H9 (cell line): ENCODE results near the gene GMNC. TPM values are rescaled to one million over a fixed set of nuclear protein-coding genes. Genes with fewer than 3 reads are reported as not detected.

ENCODE experiments used
- DNase-seq: peaks from one replicate; pipeline ENCODE4 v3.0.0-alpha.2; 2017
- H2AFZ ChIP-seq: one replicate; pipeline ENCODE4 v1.6.1; 2013; ENCODE audit warnings: mild to moderate bottlenecking, low read length, control low read depth, moderate library complexity
- H2AK5ac ChIP-seq: 2 replicates; pipeline ENCODE4 v1.6.1; 2013; ENCODE audit warnings: low read length, control low read depth, mixed read lengths; ENCODE audit not compliant: insufficient read length
- H2BK120ac ChIP-seq: one replicate; pipeline ENCODE4 v1.6.1; 2013; ENCODE audit warnings: low read depth, mild to moderate bottlenecking, low read length, control low read depth, inconsistent platforms; ENCODE audit not compliant: poor library complexity, severe bottlenecking
- H2BK12ac ChIP-seq: 2 replicates; pipeline ENCODE4 v1.6.1; 2013; ENCODE audit warnings: low read length, control low read depth, mixed read lengths, low read depth; ENCODE audit not compliant: insufficient read length
- H2BK15ac ChIP-seq: 2 replicates; pipeline ENCODE4 v1.6.1; 2013; ENCODE audit warnings: low read depth, low read length, control low read depth
- H2BK20ac ChIP-seq: one replicate; pipeline ENCODE4 v1.6.1; 2013; ENCODE audit warnings: low read depth, mild to moderate bottlenecking, low read length, control low read depth, inconsistent platforms; ENCODE audit not compliant: poor library complexity, severe bottlenecking
- H2BK5ac ChIP-seq: 2 replicates; pipeline ENCODE4 v1.6.1; 2013; ENCODE audit warnings: low read length, control low read depth, mixed read lengths; ENCODE audit not compliant: insufficient read length
- H3K14ac ChIP-seq: 2 replicates; pipeline ENCODE4 v1.6.1; 2013; ENCODE audit warnings: low read length, control low read depth; ENCODE audit not compliant: insufficient read depth
- H3K18ac ChIP-seq: 2 replicates; pipeline ENCODE4 v1.6.1; 2013; ENCODE audit warnings: low read depth, mild to moderate bottlenecking, mixed read lengths, low read length, control low read depth; ENCODE audit not compliant: insufficient read length
- H3K23ac ChIP-seq: 2 replicates; pipeline ENCODE4 v1.6.1; 2013; ENCODE audit warnings: low read length, control low read depth, mixed read lengths, low read depth; ENCODE audit not compliant: insufficient read length
- H3K23me2 ChIP-seq: 2 replicates; pipeline ENCODE4 v1.6.1; 2013; ENCODE audit warnings: low read depth, mild to moderate bottlenecking, mixed read lengths, low read length, control low read depth; ENCODE audit not compliant: insufficient read length, poor library complexity, severe bottlenecking
- H3K27ac ChIP-seq: 2 replicates; pipeline ENCODE4 v1.5.1; 2013; ENCODE audit warnings: low read length, control low read depth, mixed read lengths, low read depth; ENCODE audit not compliant: insufficient read length
- H3K27me3 ChIP-seq: 2 replicates; pipeline ENCODE4 v1.6.1; 2013; ENCODE audit warnings: low read length, control low read depth, inconsistent platforms; ENCODE audit not compliant: insufficient read depth
- H3K4ac ChIP-seq: 2 replicates; pipeline ENCODE4 v1.6.1; 2013; ENCODE audit warnings: low read depth, mild to moderate bottlenecking, control low read depth, inconsistent platforms, low read length, moderate library complexity
- H3K4me1 ChIP-seq: 2 replicates; pipeline ENCODE4 v1.6.1; 2013; ENCODE audit warnings: low read length, control low read depth, inconsistent platforms; ENCODE audit not compliant: insufficient read depth
- H3K4me2 ChIP-seq: 2 replicates; pipeline ENCODE4 v1.6.1; 2013; ENCODE audit warnings: low read length, control low read depth, mixed read lengths; ENCODE audit not compliant: insufficient read length, insufficient read depth
- H3K56ac ChIP-seq: 2 replicates; pipeline ENCODE4 v1.6.1; 2013; ENCODE audit warnings: low read depth, mild to moderate bottlenecking, mixed read lengths, low read length, control low read depth; ENCODE audit not compliant: insufficient read length
- H3K79me1 ChIP-seq: 2 replicates; pipeline ENCODE4 v1.6.1; 2013; ENCODE audit warnings: low read depth, mild to moderate bottlenecking, moderate library complexity, low read length, control low read depth, inconsistent platforms; ENCODE audit not compliant: insufficient read depth, poor library complexity, severe bottlenecking
- H3K79me2 ChIP-seq: 2 replicates; pipeline ENCODE4 v1.6.1; 2013; ENCODE audit warnings: low read length, control low read depth, inconsistent platforms; ENCODE audit not compliant: insufficient read depth
- H3K9ac ChIP-seq: 2 replicates; pipeline ENCODE4 v1.6.1; 2013; ENCODE audit warnings: low read length, control low read depth, mixed read lengths; ENCODE audit not compliant: insufficient read length; ENCODE audit errors: extremely low read depth
- H3K9me3 ChIP-seq: one replicate; pipeline ENCODE4 v1.6.1; 2013; ENCODE audit warnings: low read depth, low read length, inconsistent platforms; ENCODE audit not compliant: control insufficient read depth
- H3T11ph ChIP-seq: one replicate; pipeline ENCODE4 v1.6.1; 2013; ENCODE audit warnings: mild to moderate bottlenecking, low read length, control low read depth, inconsistent platforms
- H4K20me1 ChIP-seq: one replicate; pipeline ENCODE4 v1.6.1; 2013; ENCODE audit not compliant: control insufficient read depth, insufficient read length, insufficient read depth
- H4K5ac ChIP-seq: 2 replicates; pipeline ENCODE4 v1.6.1; 2013; ENCODE audit warnings: low read depth, mild to moderate bottlenecking, mixed read lengths, low read length, control low read depth; ENCODE audit not compliant: insufficient read length
- H4K8ac ChIP-seq: replicated peaks from 2 replicates; pipeline ENCODE4 v1.6.1; 2013; ENCODE audit warnings: low read length, control low read depth, mixed read lengths, low read depth; ENCODE audit not compliant: insufficient read length
- H4K91ac ChIP-seq: 2 replicates; pipeline ENCODE4 v1.6.1; 2013; ENCODE audit warnings: low read depth, mild to moderate bottlenecking, moderate library complexity, mixed read lengths, low read length, control low read depth; ENCODE audit not compliant: insufficient read length
- H3K27ac Mint-ChIP-seq, 3 experiments: 2 replicates in 2 of 3; 3 replicates in 1 of 3; pipeline ENCODE4 v1.8.0; 2020 to 2021; ENCODE audit warnings: mixed read lengths in 3 of 3, mild to moderate bottlenecking in 1 of 3, moderate library complexity in 1 of 3
- H3K27me3 Mint-ChIP-seq: 2 replicates; pipeline ENCODE4 v1.8.0; 2021; ENCODE audit warnings: low read depth, mild to moderate bottlenecking, moderate library complexity, mixed read lengths
- H3K36me3 Mint-ChIP-seq, 3 experiments: 2 replicates in 2 of 3; 3 replicates in 1 of 3; pipeline ENCODE4 v1.8.0; 2020 to 2021; ENCODE audit warnings: low read depth in 3 of 3, mixed read lengths in 3 of 3; ENCODE audit not compliant: insufficient read depth in 1 of 3
- H3K4me1 Mint-ChIP-seq, 2 experiments: 2 replicates each; pipeline ENCODE4 v1.8.0; 2020; ENCODE audit warnings: mixed read lengths in 2 of 2
- H3K4me3 Mint-ChIP-seq, 2 experiments: 2 replicates in 1 of 2; 3 replicates in 1 of 2; pipeline ENCODE4 v1.8.0; 2020 to 2021; ENCODE audit warnings: mild to moderate bottlenecking in 2 of 2, mixed read lengths in 2 of 2, moderate library complexity in 1 of 2
- H3K9me3 Mint-ChIP-seq, 2 experiments: 2 replicates in 1 of 2; 3 replicates in 1 of 2; pipeline ENCODE4 v1.8.0; 2020; ENCODE audit warnings: mild to moderate bottlenecking in 2 of 2, mixed read lengths in 2 of 2, moderate library complexity in 1 of 2
- CTCF ChIP-seq: fragments of 200-600 bp; sonication (generic); conservative IDR thresholded peaks from 3 replicates; pipeline ENCODE4 v1.8.0; 2021; ENCODE audit warnings: antibody characterized with exemption, mild to moderate bottlenecking
- WGBS: extraction: QIAGEN DNeasy Blood & Tissue Kit; methylation state at CpG from one replicate; pipeline ENCODE4 v1.1.7; 2013; ENCODE audit warnings: missing lambda C conversion rate, low lambda C conversion rate, mixed read lengths; ENCODE audit not compliant: insufficient read length; ENCODE audit errors: extremely low coverage; 5-methylcytosine and 5-hydroxymethylcytosine counted together
- total RNA-seq: library from RNA; stranded (reverse); gene quantifications from 2 replicates; pipeline ENCODE4 v1.2.1, GENCODE V29; 2021

The GMNC gene
- total RNA-seq, 1 experiment from 2014 or later, result not detected

- Histone ChIP-seq H2BK12ac (no peak overlapping the region), H2BK5ac (no peak overlapping the region), H3K9ac (no peak overlapping the region), H3K18ac (no peak overlapping the region), H3K23ac (no peak overlapping the region), H3K23me2 (no peaks in the 10 kb centered on the region), H4K8ac (no peak overlapping the region), H2BK20ac (no peak overlapping the region), H2BK15ac (no peak overlapping the region), H3T11ph (no peak overlapping the region), H3K27me3 (no peaks in the 10 kb centered on the region), H3K14ac (no peak overlapping the region), H3K79me1 (no peaks in the 10 kb centered on the region), H4K20me1 (no peaks in the 10 kb centered on the region), H3K4me1 (no peaks in the 10 kb centered on the region), H3K9me3 (no peaks in the 10 kb centered on the region), H3K4me2 (no peak overlapping the region), H2BK120ac (no peak overlapping the region), H4K91ac (no peak overlapping the region), H3K4ac (no peak overlapping the region), H2AFZ (no peak overlapping the region), H3K27ac (no peak overlapping the region), H3K79me2 (no peaks in the 10 kb centered on the region), H3K56ac (no peak overlapping the region), H4K5ac (no peak overlapping the region), H2AK5ac (no peak overlapping the region)
- no peaks in the 10 kb centered on the region for H3K9me3 Mint-ChIP-seq
- no peaks in the 10 kb centered on the region for H3K27me3 Mint-ChIP-seq
- H3K27ac Mint-ChIP-seq, result no peak overlapping the region
- H3K4me1 Mint-ChIP-seq, result no peaks in the 10 kb centered on the region
- no peak overlapping the region for H3K4me3 Mint-ChIP-seq
- peak; percentile 93 for TF ChIP-seq CTCF
- WGBS, result 100% methylated on average over 1 of the region's 7 CpGs
- H3K36me3 Mint-ChIP-seq, result no peaks in the 10 kb centered on the region
- DNase-seq, result peak; percentile 41
Observed at GRCh38 chr3:190883973-190884832, 21.7 kb upstream of the GMNC start.
